Anterior cingulate cortex (tissue), 58 donors: ENCODE data around the gene C15orf39.

ENCODE experiments used
- DNase-seq, 58 donors: peaks; one replicate each; lab custom pipeline; 2025; lab: John Stamatoyannopoulos, UW

The C15orf39 gene

GRCh38 chr15:75195122-75195765 lies 6.4 kb upstream of the C15orf39 start:
- peak in 38 of 58 donors; percentile 16 to 75 (median 40) for DNase-seq

- peak in 2 of 58 donors; percentile 33 to 76 for DNase-seq
Observed at GRCh38 chr15:75195766-75196241, 5.9 kb upstream of the C15orf39 start.

- no peak for DNase-seq
Observed at GRCh38 chr15:75197062-75197630, 4.5 kb upstream of the C15orf39 start.

- DNase-seq, result peak in 3 of 58 donors; percentile 8 to 26 (median 17)
Observed at GRCh38 chr15:75198560-75199356, 2.9 kb upstream of the C15orf39 start.

- no peak for DNase-seq
Observed at GRCh38 chr15:75199357-75199940, 2.2 kb upstream of the C15orf39 start.

GRCh38 chr15:75200391-75200764 lies 1.3 kb upstream of the C15orf39 start:
- no peak for DNase-seq

- DNase-seq, result peak in 2 of 58 donors; percentile 45 to 63
Observed at GRCh38 chr15:75200765-75201615, 692 bp upstream of the C15orf39 start.

GRCh38 chr15:75202251-75203016 lies 752 bp downstream of the C15orf39 start:
- DNase-seq, result peak in 34 of 58 donors; percentile 10 to 72 (median 46)

GRCh38 chr15:75203017-75203907 lies 1.6 kb downstream of the C15orf39 start:
- peak in 1 of 58 donors; percentile 20 for DNase-seq

- no peak for DNase-seq
Observed at GRCh38 chr15:75203908-75204263, 2.2 kb downstream of the C15orf39 start.

GRCh38 chr15:75204340-75205063 lies 2.8 kb downstream of the C15orf39 start:
- peak in 57 of 58 donors; percentile 20 to 91 (median 79) for DNase-seq

- DNase-seq, result no peak
Observed at GRCh38 chr15:75205064-75205395, 3.3 kb downstream of the C15orf39 start.

GRCh38 chr15:75206006-75206405 lies 4.3 kb downstream of the C15orf39 start:
- DNase-seq, result no peak

- DNase-seq, result no peak
Observed at GRCh38 chr15:75206803-75207617, 5.3 kb downstream of the C15orf39 start.

GRCh38 chr15:75207618-75208500 lies 6.2 kb downstream of the C15orf39 start:
- DNase-seq, result peak in 2 of 58 donors; percentile 19
